SHP77 treated with DMSO at 0.1 percent for 48 hours (cell line): ENCODE results near the gene COL1A2.

Source experiments
- DNase-seq: peaks from one replicate; lab custom pipeline; 2025; lab: John Stamatoyannopoulos, UW

Gene COL1A2

GRCh38 chr7:94394437-94395140, at the start of gene COL1A2:
Gene COL1A2, plus strand, starts transcription at chr7:94394895. Its CDS starts 137 bp downstream, at chr7:94395032.
- DNase-seq = no peak

DNA sequence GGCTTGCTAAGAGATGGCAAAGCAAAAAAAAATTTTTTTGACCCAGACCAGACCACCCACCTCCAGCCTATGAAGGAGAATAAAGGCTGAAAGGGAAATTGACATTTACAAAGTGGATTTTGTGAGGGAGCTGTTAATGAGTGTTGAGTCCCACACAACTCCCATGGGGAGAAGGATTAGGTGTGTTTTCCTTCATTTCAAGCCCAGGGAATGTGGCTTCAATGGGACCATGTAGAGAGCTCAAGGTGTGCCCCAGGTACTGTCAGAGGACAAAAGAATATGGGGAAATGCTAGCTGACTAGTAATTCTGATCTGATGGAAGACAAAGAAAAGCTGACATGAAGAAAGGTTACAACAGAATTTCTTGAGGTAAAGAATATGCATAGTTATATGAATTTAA, 48.8 kb upstream of the COL1A2 start:
- no peak for DNase-seq

- no peak for DNase-seq
Observed at GRCh38 chr7:94348142-94348541, 46.6 kb upstream of the COL1A2 start.

- peak; percentile 70 for DNase-seq
Observed at GRCh38 chr7:94350734-94351133, 44.0 kb upstream of the COL1A2 start.

- no peak for DNase-seq
Observed at GRCh38 chr7:94351703-94352102, 43.0 kb upstream of the COL1A2 start.

- no peak for DNase-seq
Observed at GRCh38 chr7:94352887-94353286, 41.8 kb upstream of the COL1A2 start.

DNA sequence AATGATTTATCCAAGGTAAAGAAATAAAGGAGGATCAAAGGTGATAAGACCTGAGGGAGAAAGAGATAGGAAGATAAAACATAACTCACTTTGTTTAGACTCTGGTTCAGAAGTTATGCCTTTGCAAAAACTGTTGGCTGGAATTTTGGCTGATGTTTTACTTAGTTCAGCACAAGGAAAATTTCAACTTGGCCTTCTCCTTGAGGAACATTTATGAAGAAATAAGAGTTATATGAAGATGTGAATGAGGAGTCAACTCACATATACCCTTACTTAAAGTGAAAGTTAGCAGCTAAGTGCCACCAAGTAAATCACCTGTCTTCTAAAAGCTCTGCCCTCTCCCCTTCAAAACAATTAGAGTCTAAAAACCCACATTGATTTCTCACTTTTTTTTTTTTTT, 39.7 kb upstream of the COL1A2 start:
- no peak for DNase-seq

DNA sequence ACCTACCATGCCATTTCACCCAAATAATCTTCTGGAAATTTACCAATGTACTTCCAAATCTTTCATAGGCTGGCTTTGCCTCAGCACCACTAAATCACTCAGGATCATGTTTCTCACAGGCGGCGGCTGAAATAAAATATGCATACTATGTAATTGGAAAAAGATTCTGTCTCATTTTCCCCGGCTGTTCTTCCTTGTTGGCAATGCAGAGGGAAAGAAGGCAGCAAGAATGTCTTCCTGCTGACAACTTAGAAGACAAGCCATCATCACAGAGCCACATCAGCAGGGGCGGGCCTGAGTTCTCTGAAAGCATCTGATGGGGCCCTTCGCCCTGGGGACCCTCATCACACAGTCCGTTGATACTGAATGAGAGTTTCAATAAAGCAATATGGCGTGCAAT, 39.2 kb upstream of the COL1A2 start:
- DNase-seq = no peak

GRCh38 chr7:94357076-94357475, 37.6 kb upstream of the COL1A2 start:
- no peak for DNase-seq

GRCh38 chr7:94360926-94361325, 33.8 kb upstream of the COL1A2 start:
- DNase-seq = no peak

DNA sequence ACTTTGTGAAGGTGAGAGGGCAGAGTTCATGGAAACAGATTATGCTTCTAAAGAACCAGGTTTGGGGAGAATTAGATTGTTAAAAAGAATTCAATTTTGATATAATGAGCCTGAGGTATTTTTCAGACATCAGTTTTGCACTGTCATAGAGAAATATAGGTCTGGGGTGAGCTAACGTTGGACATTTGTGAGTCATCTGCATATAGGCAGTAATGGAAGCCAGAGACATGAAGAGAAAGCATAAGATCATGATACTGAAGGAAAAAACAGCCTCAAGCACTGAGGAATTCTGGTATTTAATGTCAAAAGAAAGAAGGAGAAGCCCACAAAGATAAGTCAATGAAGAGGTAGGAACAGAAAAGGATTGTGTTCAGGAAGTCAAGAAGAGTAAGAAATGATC, 32.4 kb upstream of the COL1A2 start:
- DNase-seq = no peak

- no peak for DNase-seq
Observed at GRCh38 chr7:94364816-94365215, 29.9 kb upstream of the COL1A2 start.

- DNase-seq = no peak
Observed at GRCh38 chr7:94366163-94366562, 28.5 kb upstream of the COL1A2 start.

- no peak for DNase-seq
Observed at GRCh38 chr7:94366832-94367231, 27.9 kb upstream of the COL1A2 start.

DNA sequence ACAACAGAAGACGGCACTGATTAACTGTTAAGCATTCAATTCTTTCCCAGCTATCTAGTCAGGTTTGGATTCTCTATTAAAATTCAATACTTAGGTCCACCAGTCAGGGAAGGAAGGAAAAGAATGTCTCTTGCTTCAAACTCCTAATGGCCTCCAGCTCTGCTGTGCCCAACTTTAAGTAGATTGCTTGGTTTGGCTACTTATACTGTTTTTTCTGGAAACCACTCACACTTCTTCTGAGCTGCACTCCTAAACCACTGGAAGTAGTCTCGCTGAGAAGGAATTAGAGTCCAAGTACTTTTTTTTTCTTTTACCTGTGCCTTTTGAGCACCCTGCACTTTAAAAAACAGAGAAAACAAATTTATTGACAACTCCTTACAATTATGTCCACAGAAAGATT, 26.7 kb upstream of the COL1A2 start:
- DNase-seq = no peak

- no peak for DNase-seq
Observed at GRCh38 chr7:94368371-94368791, 26.3 kb upstream of the COL1A2 start.

DNA sequence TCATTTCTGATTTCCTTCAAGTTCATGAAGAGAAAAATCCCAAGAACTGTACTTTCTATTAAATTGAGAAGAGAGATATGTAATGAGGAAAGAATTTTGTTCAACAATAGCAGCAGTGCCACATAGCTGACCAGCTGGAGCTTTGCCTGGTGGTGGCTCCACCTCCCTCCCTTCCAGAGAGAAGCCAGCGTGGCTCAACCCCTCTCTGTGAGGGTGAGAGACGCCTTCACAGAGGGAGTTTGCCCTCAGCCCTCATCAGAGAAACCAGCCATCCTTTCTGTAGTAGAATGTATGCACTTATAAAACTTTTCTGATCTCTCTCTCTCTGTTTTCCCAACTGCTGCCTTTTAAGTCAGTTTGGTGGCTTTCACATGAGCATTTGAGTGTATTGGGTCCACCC, 20.5 kb upstream of the COL1A2 start:
- DNase-seq = no peak

DNA sequence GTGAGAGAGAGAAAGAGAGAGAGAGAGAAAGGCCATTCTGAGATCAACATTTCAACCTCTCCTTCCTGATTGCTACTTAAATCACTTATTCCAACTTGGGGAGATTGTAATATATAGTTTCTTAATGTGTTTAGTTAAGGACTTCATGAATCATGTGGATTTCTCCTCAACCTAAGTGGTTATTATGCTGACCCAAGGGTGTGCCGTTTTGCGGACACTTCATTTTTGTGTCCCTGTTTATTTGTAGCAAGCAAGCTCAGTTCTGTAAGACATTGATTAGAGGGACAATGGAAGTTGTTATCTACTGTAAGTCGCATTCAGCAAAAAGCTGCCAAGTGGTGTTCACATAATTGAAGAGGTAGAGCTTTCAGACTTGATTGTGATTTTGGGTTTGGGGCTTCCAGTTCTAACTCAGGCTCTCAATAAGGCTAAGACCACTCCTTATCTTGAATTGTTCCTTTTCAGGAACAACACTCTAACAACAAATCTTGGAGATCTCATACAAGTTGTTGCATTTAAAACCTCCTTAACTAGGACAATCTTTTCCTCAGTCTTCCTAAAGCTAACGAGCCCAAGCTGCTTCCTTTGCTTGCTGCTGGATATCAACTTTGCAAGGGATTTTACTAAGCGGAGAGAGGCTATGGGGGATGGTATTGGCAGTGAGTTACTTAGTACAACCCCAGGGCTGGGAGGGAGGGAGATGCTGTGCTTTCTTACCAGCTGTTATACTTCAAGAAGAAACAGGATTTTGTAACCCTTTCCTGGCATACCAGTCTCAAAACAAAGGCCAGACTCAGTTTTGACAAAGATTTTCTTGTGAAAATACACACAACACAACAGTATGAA, 19.8 kb upstream of the COL1A2 start:
- DNase-seq = no peak

DNA sequence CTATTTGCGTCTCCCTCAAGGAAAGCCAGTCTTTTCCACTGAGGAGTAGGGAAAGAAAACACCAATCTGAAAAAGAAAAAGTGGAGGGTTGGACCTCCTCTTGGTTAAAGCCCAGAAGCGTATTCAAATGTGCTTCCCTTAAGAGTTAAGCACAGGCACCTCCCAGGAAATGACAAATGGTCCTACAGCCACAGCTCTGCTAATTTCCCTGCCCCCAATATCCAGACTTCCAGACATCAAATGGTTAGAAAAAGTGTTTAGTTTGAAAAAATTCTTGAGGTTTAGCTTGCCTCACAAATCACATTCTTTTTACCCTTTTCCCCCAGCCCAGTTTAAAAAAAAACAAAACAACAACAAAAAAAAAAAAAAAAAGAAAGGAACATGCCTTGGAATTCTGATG, 19.0 kb upstream of the COL1A2 start:
- no peak for DNase-seq

DNA sequence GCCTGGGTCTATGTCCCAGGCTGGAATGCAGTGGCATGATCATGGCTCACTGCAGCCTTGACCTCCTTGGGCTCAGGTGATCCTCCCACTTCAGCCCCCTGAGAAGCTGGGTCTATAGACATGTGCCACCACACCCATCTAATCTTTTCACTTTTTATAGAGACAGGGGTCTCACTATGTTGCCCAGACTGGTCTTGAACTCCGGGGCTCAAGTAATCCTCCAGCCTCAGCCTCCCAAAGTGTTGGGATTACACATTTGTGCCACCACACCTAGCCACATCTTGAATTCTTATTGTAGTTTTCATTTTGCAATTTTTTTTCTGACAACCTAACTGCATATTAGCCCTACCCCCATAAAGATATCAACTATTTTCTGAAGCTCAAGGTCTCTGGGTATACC, 18.4 kb upstream of the COL1A2 start:
- DNase-seq = no peak

GRCh38 chr7:94378356-94378755, 16.3 kb upstream of the COL1A2 start:
- DNase-seq = no peak

GRCh38 chr7:94380264-94380663, 14.4 kb upstream of the COL1A2 start:
- DNase-seq = no peak

GRCh38 chr7:94382132-94382531, 12.6 kb upstream of the COL1A2 start:
- no peak for DNase-seq

DNA sequence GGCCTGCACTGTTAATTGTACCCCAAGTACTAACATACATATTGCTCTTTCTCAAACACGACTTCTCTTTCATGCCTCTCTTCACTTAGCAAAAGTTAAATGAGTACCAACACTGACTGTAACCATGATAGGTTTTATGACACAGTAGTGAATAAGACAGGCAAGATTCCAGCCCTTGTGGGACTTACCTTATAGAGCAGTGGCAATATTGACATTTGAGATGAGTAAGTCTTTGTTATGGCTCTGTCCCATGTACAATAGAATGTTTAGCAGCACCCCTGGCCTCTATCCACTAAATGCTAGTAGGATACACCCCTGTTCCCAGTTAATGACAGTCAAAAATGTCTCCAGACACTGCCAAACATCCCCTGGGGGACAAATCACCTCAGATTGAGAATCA, 11.9 kb upstream of the COL1A2 start:
- no peak for DNase-seq
